Breast epithelium (tissue), 4 donors: ENCODE data around the gene SSRP1. TPM values are rescaled to one million over a fixed set of nuclear protein-coding genes. Genes with fewer than 3 reads are reported as not detected.

ENCODE experiments used
- DNase-seq, 2 donors: peaks; one replicate each; pipeline ENCODE4 v3.0.0-alpha.2; 2019; ENCODE audit warnings: low spot score in 2 of 2
- H3K27ac ChIP-seq, 2 donors: fragments of 200-600 bp; sonication (generic) in 1 of 2; one replicate each; pipeline ENCODE4 v1.5.1; 2016 to 2019; ENCODE audit warnings: mild to moderate bottlenecking in 1 of 2
- H3K27me3 ChIP-seq, 2 donors: fragments of 200-600 bp; sonication (generic) in 1 of 2; one replicate each; pipeline versions ENCODE4 v1.5.1 to v1.6.0; 2017 to 2019; ENCODE audit warnings: control low read depth in 1 of 2, mild to moderate bottlenecking in 1 of 2
- H3K36me3 ChIP-seq: fragments of 200-600 bp; one replicate; pipeline ENCODE4 v1.5.1; 2019
- H3K4me1 ChIP-seq, 2 donors: fragments of 200-600 bp; sonication (generic); one replicate each; pipeline ENCODE4 v1.5.1; 2016 to 2019; ENCODE audit warnings: control low read depth in 1 of 2
- H3K4me3 ChIP-seq, 3 donors: fragments of 200-600 bp; sonication (generic); 1 replicate in 2 of 3; 2 replicates in 1 of 3; pipeline ENCODE4 v1.5.1; 2016 to 2019; ENCODE audit warnings: mild to moderate bottlenecking in 3 of 3, moderate library complexity in 2 of 3
- H3K9me3 ChIP-seq, 2 donors: fragments of 200-600 bp; sonication (generic) in 1 of 2; one replicate each; pipeline ENCODE4 v1.5.1; 2016 to 2019; ENCODE audit warnings: control low read depth in 1 of 2
- CTCF ChIP-seq, 3 donors: fragments of 450-650 bp; IDR thresholded peaks; one replicate each; pipeline ENCODE4 v1.5.1; 2016 to 2017; ENCODE audit warnings: antibody characterized with exemption in 3 of 3, mild to moderate bottlenecking in 3 of 3, moderate library complexity in 3 of 3
- POLR2A ChIP-seq: fragments of 450-650 bp; IDR thresholded peaks from one replicate; pipeline ENCODE4 v1.6.1; 2016; ENCODE audit warnings: antibody characterized with exemption, mild to moderate bottlenecking, moderate library complexity
- POLR2AphosphoS5 ChIP-seq, 3 donors: sonication (generic); formaldehyde crosslinking; IDR thresholded peaks; one replicate each; pipeline ENCODE4 v1.6.1; 2017; ENCODE audit warnings: antibody characterized with exemption in 3 of 3
- intact Hi-C: fragments of 100-400 bp; cut with DNase I; formaldehyde crosslinking; loops from one replicate; pipeline ENCODE4 v1.15.1; 2023; ENCODE audit warnings: low total_unique reads
- total RNA-seq, 3 donors: library from RNA; depleted of rRNA; stranded (reverse); fragments of >200 nt; gene quantifications; one replicate each; pipeline ENCODE4 v1.1.0, GENCODE V29; 2016

The SSRP1 gene
- total RNA-seq, 3 donors from 2014 or later, result 60.0 to 83.9 (median 76.5) TPM

DNA sequence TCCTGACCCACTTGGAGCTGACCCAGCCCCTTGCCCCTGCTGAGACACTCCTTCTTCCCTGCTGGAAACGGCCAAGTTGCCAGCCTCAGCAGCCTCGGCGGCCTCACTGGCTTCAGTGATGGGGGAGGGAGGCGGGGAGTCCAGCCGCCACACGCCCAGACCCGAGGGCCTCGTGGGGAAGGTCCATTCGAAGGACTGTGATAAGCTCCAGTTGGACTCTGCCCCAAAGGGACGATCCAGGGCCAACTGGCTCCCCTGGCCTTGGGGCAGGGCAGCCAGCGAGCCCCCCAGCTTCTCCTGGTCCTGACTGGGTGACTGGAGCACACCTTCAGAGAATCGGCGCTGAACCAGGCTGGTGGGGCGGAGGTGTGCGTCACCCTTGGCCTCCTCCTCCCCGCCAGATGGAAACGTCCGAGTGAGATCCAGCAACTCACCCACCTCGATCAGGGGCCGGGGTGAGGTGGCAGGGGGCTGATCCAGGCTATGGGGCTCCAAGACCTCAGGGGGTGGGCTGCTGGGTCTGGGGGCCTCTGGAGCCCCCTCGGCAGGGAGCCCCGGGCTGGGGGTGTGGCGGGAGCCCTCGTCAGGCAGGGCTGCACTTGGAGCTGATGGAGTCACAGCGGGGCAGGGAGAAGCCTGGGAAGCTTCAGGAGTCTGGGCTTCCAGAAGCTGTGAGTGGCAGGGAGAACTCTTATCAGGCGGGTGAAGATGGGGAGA is 22.5 kb downstream of the SSRP1 start:
- no peaks in the 10 kb centered on the region for H3K27me3 ChIP-seq
- peaks cover 34 to 41% of the 10 kb centered on the region in 2 donors for H3K4me1 ChIP-seq
- H3K36me3 ChIP-seq, result no peaks in the 10 kb centered on the region
- H3K4me3 ChIP-seq, result peak overlapping the region in 1 of 3 donors; percentile 6
- DNase-seq, result no peak
- H3K9me3 ChIP-seq, result no peaks in the 10 kb centered on the region
- H3K27ac ChIP-seq, result peak overlapping the region; percentile 86 to 92
- intact Hi-C loops, result no loop called here
- no peak for TF ChIP-seq POLR2A
- no peak for TF ChIP-seq POLR2AphosphoS5 (IDR thresholded peaks at IDR 0.05)
- no peak for TF ChIP-seq CTCF (IDR thresholded peaks at IDR 0.05)

DNA sequence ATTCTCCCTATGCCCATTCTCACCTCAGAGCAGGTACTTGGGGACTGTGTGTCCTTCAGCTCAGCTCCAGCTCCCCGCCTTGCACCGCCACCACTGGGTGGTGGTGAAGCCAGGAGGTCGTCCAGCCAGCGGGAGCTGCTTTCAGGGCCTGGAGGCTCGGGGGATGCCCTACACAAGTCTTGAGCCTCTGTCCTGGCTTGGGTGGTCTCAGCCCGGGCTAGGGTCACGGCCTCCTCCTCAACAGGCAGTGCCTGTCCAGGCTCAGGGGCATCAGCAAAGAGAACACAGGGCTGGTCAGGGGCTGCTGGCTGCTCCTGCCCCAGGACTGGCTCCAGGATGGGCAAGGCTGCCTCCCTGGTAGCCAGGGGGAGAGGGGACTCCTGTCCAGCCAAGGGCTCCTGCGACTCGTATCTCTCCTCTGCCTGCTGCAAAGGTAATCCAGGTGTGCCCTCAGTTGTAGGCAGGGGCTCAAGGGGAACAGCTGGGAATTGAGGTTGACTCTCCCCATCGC is 23.1 kb downstream of the SSRP1 start:
- H3K4me3 ChIP-seq, result peak overlapping the region in 1 of 3 donors; percentile 6
- DNase-seq, result no peak
- peak overlapping the region; percentile 86 to 92 for H3K27ac ChIP-seq
- H3K9me3 ChIP-seq, result no peaks in the 10 kb centered on the region
- peaks cover 34 to 35% of the 10 kb centered on the region in 2 donors for H3K4me1 ChIP-seq
- intact Hi-C loops, result no loop called here
- no peaks in the 10 kb centered on the region for H3K36me3 ChIP-seq
- H3K27me3 ChIP-seq, result no peaks in the 10 kb centered on the region
- TF ChIP-seq POLR2AphosphoS5 (IDR thresholded peaks at IDR 0.05), result no peak
- no peak for TF ChIP-seq POLR2A
- no peak for TF ChIP-seq CTCF (IDR thresholded peaks at IDR 0.05)

GRCh38 chr11:57311109-57311936 is 24.4 kb downstream of the SSRP1 start:
- DNase-seq, result peak; percentile 93 to 96
- Histone ChIP-seq H3K27me3 (no peaks in the 10 kb centered on the region), H3K9me3 (no peaks in the 10 kb centered on the region), H3K4me3 (peak overlapping the region; percentile 49 to 71 (median 49)), H3K36me3 (no peaks in the 10 kb centered on the region), H3K27ac (peak overlapping the region; percentile 86 to 92), H3K4me1 (peaks cover 30 to 40% of the 10 kb centered on the region in 2 donors)
- peak in 2 of 3 donors; percentile 49 to 75 for TF ChIP-seq POLR2AphosphoS5 (IDR thresholded peaks at IDR 0.05)
- TF ChIP-seq POLR2A, result no peak
- no peak for TF ChIP-seq CTCF (IDR thresholded peaks at IDR 0.05)
- intact Hi-C loops, result no loop called here

GRCh38 chr11:57310630-57311086 is 25.0 kb downstream of the SSRP1 start:
- TF ChIP-seq POLR2A, result no peak
- TF ChIP-seq POLR2AphosphoS5 (IDR thresholded peaks at IDR 0.05), result peak in 1 of 3 donors; percentile 20
- no peak for TF ChIP-seq CTCF (IDR thresholded peaks at IDR 0.05)
- DNase-seq, result no peak
- Histone ChIP-seq H3K4me1 (peaks cover 26 to 46% of the 10 kb centered on the region in 2 donors), H3K27ac (peak overlapping the region; percentile 86 to 92), H3K9me3 (no peaks in the 10 kb centered on the region), H3K4me3 (peak overlapping the region; percentile 49 to 71 (median 49)), H3K36me3 (no peaks in the 10 kb centered on the region), H3K27me3 (no peaks in the 10 kb centered on the region)
- intact Hi-C loops, result no loop called here
